NCI-H2171 (cell line): Measurements from ENCODE around the gene MESP2.

Source experiments
- DNase-seq: peaks from one replicate; lab custom pipeline; 2025; lab: John Stamatoyannopoulos, UW

The MESP2 gene

GRCh38 chr15:89776274-89777072 lies at the start of gene MESP2:
Gene MESP2 (plus strand): TSS chr15:89776332. CDS start chr15:89776358, 26 bp downstream.
- peak; percentile 29 for DNase-seq

GRCh38 chr15:89728254-89728653 lies 47.9 kb upstream of the MESP2 start:
- DNase-seq, result no peak

- no peak for DNase-seq
Observed at GRCh38 chr15:89731275-89731674, 44.9 kb upstream of the MESP2 start.

GRCh38 chr15:89732451-89733172 lies 43.5 kb upstream of the MESP2 start:
- DNase-seq, result no peak

GRCh38 chr15:89735773-89736172 lies 40.4 kb upstream of the MESP2 start:
- DNase-seq, result no peak

GRCh38 chr15:89740137-89740536 lies 36.0 kb upstream of the MESP2 start:
- peak; percentile 52 for DNase-seq

- no peak for DNase-seq
Observed at GRCh38 chr15:89743011-89743410, 33.1 kb upstream of the MESP2 start.

GRCh38 chr15:89743594-89743993 lies 32.5 kb upstream of the MESP2 start:
- no peak for DNase-seq

GRCh38 chr15:89745131-89745530 lies 31.0 kb upstream of the MESP2 start:
- DNase-seq, result no peak

GRCh38 chr15:89745768-89746167 lies 30.4 kb upstream of the MESP2 start:
- DNase-seq, result no peak

- DNase-seq, result no peak
Observed at GRCh38 chr15:89746386-89746780, 29.7 kb upstream of the MESP2 start.

GRCh38 chr15:89747708-89748682 lies 28.1 kb upstream of the MESP2 start:
- no peak for DNase-seq

GRCh38 chr15:89749054-89749453 lies 27.1 kb upstream of the MESP2 start:
- DNase-seq, result no peak

- no peak for DNase-seq
Observed at GRCh38 chr15:89749526-89749925, 26.6 kb upstream of the MESP2 start.

- DNase-seq, result peak; percentile 16
Observed at GRCh38 chr15:89749951-89750559, 26.1 kb upstream of the MESP2 start.

- DNase-seq, result peak; percentile 78
Observed at GRCh38 chr15:89750560-89751542, 25.3 kb upstream of the MESP2 start, which contains the start of gene MESP1. Gene MESP1 (minus strand): TSS chr15:89751249. CDS start chr15:89751231, 18 bp downstream.

GRCh38 chr15:89751748-89752147 lies 24.4 kb upstream of the MESP2 start:
- no peak for DNase-seq

GRCh38 chr15:89753855-89754254 lies 22.3 kb upstream of the MESP2 start:
- no peak for DNase-seq

- DNase-seq, result no peak
Observed at GRCh38 chr15:89754361-89755154, 21.6 kb upstream of the MESP2 start.

- DNase-seq, result no peak
Observed at GRCh38 chr15:89755701-89756100, 20.4 kb upstream of the MESP2 start.
